Measurements from ENCODE around the gene TRIOBP.

Gene TRIOBP

DNA sequence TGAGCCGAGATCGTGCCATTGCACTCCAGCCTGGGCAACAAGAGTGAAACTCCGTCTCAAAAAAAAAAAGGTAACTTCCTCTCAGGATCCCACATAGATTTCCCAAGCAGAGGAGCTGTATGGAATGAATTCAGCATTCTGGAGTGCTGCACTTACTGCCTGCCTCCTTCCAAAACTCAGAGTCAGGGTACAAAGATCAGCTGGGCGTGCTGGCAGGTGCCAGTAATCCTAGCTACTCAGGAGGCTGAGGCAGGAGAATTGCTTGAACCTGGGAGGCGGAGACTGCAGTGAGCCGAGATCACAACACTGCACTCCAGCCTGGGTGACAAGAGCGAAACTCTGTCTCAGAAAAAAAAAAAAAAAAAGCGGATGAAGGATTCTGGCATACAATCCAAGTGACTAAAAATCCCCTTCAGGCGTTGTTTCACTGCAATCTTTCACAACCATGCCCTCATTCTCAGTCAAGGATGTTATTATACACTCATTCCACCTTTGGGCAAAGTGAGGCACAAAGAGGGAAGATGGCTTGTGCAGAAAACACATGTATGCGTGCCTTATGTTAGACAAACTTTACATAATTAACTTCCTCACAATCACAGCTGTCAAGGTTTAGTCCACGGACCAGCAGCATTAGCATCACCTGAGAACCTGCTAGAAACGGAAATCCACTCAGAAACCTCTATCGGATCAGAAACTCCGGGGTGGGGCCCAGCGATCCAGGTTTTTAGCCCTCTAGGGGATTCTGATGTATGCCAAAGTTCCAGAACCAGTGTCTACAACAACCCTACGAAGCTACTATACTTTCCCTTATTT is 11.8 kb upstream of the TRIOBP start:
- H2AK5ac ChIP-seq (ENCODE audit: low read length): no peak overlapping the region
- no peak overlapping the region for H3K18ac ChIP-seq (ENCODE audit: low read length)
- H2BK15ac ChIP-seq (replicated peaks; ENCODE audit: low read depth): no peak overlapping the region
- no peak overlapping the region for H3K23ac ChIP-seq (ENCODE audit: low read length)
- no CpG with 5 or more reads among the region's 16 CpGs for WGBS (ENCODE audit: extremely low coverage, insufficient coverage, low lambda C conversion rate)
- no peaks in the 10 kb centered on the region for H3K27me3 ChIP-seq (ENCODE audit: insufficient read depth, low read length, poor library complexity)
- H2BK120ac ChIP-seq (ENCODE audit: low read depth, low read length): no peak overlapping the region
- no peak for DNase-seq
- no peak overlapping the region for H2BK5ac ChIP-seq (ENCODE audit: low read length)
- H3K9ac ChIP-seq (ENCODE audit: low read length): no peak overlapping the region
- H3K56ac ChIP-seq (ENCODE audit: low read length): no peak overlapping the region
- no peaks in the 10 kb centered on the region for H3K36me3 ChIP-seq (ENCODE audit: control insufficient read depth, insufficient read depth, low read length)
- H3K4me2 ChIP-seq (ENCODE audit: low read length): no peak overlapping the region
- no peak overlapping the region for H4K5ac ChIP-seq (ENCODE audit: low read length)
- H3K79me2 ChIP-seq (ENCODE audit: control insufficient read depth, insufficient read depth, low read length): peaks cover 3% of the 10 kb centered on the region
- no peak overlapping the region for H3K4me3 ChIP-seq (ENCODE audit: low read length)
- no peak overlapping the region for H4K8ac ChIP-seq (ENCODE audit: low read depth, low read length)
- H3K4me1 ChIP-seq (ENCODE audit: control insufficient read depth, low read depth, low read length): no peaks in the 10 kb centered on the region
- H3K79me1 ChIP-seq (ENCODE audit: low read length): peaks cover 5% of the 10 kb centered on the region
- H3K4ac ChIP-seq (ENCODE audit: low read depth, low read length): no peak overlapping the region
- H3K27ac ChIP-seq (ENCODE audit: low read depth, low read length): no peak overlapping the region

DNA sequence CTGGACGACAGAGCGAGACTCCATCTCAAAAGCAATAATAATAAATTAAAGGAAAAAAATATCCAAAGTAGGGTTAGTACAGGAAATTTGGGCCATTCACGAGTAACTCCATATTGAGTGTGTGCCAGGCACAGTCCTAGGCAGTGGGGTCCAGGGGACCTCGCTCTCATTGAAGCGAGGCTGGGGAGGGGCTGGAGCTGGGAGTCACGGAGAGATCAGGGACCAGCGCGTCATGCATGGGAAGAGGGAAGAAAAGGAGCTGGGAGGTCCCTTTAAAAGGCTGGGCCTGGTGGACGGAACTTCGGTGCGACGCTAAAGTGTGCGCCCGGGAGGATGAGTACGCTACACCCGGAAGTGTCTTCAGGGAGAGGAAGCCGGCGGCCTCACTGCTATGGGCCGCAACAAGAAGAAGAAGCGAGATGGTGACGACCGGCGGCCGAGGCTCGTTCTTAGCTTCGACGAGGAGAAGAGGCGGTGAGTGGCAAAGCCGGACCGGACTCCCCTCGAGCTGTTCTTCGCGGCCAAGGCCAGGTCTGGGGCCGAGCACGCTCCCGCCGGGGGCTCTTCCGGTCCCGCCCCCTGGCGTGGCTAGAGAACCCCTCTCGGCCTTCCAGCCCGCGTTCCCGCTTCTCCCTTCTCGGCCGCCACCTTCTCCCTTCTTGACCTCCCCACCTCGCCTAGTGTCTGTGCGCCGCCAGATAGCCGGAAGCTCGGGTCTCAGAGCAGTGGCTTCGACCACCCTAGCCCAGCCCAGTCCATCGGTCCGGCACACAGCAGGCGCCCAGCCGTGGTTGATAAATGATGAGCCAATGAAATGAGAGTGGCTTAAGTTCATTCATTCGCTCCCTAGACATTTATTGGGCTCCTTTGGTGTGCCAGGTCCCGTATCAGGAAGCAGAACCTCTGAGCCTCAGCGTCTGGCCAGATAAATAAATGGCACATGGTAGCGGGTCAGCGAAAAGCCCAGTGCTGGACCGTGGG is 10.6 kb upstream of the TRIOBP start, which contains the start of gene NOL12:
NOL12 (plus strand) TSS at position 342 of the 981 bp plus-strand sequence; CDS start at position 392, 50 bp downstream.
- Histone ChIP-seq H3K23ac (ENCODE audit: low read length) (no peak within 1 kb of the TSS), H3K9ac (ENCODE audit: low read length) (peak within 1 kb of the TSS; percentile 95), H3K4me1 (ENCODE audit: control insufficient read depth, low read depth, low read length) (no peaks in the 10 kb centered on the region), H3K18ac (ENCODE audit: low read length) (peak within 1 kb of the TSS; percentile 60), H3K4ac (ENCODE audit: low read depth, low read length) (peak within 1 kb of the TSS; percentile 89), H2BK15ac (replicated peaks; ENCODE audit: low read depth) (no peak within 1 kb of the TSS), H3K56ac (ENCODE audit: low read length) (peak within 1 kb of the TSS; percentile 96), H3K4me2 (ENCODE audit: low read length) (peak within 1 kb of the TSS; percentile 99), H2BK120ac (ENCODE audit: low read depth, low read length) (no peak within 1 kb of the TSS), H3K36me3 (ENCODE audit: control insufficient read depth, insufficient read depth, low read length) (no peaks in the 10 kb centered on the region), H4K5ac (ENCODE audit: low read length) (peak within 1 kb of the TSS; percentile 23), H4K8ac (ENCODE audit: low read depth, low read length) (peak within 1 kb of the TSS; percentile 88), H3K79me1 (ENCODE audit: low read length) (peaks cover 5% of the 10 kb centered on the region), H3K79me2 (ENCODE audit: control insufficient read depth, insufficient read depth, low read length) (peaks cover 3% of the 10 kb centered on the region), H2AK5ac (ENCODE audit: low read length) (peak within 1 kb of the TSS; percentile 78), H3K4me3 (ENCODE audit: low read length) (peak within 1 kb of the TSS; percentile 90), H3K27ac (ENCODE audit: low read depth, low read length) (peak within 1 kb of the TSS; percentile 70), H2BK5ac (ENCODE audit: low read length) (peak within 1 kb of the TSS; percentile 87), H3K27me3 (ENCODE audit: insufficient read depth, low read length, poor library complexity) (no peaks in the 10 kb centered on the region)
- WGBS (ENCODE audit: extremely low coverage, insufficient coverage, low lambda C conversion rate): no CpG with 5 or more reads among the region's 62 CpGs
- peak; percentile 95 for DNase-seq

DNA sequence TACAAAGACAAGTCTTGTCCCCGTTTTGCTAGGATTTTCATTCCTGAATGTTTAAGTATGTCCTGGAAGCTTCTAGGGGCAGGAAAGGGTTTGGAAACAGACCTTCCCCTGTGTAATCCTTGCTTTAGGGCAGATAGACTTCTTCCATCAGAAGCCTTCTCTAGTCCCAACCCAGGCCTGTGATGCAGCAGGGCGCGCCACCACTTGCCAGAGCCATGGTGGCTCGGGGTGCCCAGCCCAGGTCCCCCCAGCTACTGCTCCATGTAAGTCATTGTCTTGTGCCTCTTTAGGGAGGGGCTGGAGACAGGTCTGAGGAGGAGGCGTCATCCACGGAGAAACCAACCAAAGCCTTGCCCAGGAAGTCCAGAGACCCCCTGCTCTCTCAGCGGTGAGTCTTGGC is 6.4 kb upstream of the TRIOBP start:
- WGBS (ENCODE audit: extremely low coverage, insufficient coverage, low lambda C conversion rate): no CpG with 5 or more reads among the region's 7 CpGs

DNA sequence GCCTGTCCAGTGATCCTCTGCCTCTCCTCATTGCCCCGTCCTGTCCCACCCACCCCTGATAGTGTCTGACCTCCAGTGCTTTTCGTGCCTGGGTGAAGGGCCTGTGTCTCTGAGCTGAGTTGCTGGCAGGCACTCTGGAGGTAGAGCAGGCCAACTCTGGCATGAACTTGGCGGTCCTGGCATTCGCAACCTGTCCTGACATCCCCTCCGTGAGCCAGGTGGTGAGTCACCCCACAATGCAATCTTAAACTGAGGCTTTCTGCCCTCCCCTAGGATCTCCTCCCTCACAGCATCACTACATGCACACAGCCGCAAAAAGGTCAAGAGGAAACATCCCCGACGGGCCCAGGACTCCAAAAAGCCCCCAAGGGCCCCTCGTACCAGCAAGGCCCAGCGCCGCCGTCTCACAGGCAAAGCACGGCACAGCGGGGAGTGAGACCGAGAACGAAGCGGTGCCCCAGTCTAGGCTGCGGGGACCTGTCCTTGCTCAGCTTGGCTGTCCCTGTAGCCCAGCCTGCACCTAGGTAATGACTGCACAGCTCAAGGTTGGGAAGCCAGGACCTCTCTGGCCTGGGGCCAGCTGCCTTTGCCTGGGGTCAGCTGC is 5.8 kb upstream of the TRIOBP start:
- H3K56ac ChIP-seq (ENCODE audit: low read length): no peak overlapping the region
- H3K4me2 ChIP-seq (ENCODE audit: low read length): no peak overlapping the region
- peaks cover 6% of the 10 kb centered on the region for H3K36me3 ChIP-seq (ENCODE audit: control insufficient read depth, insufficient read depth, low read length)
- no peak overlapping the region for H2BK5ac ChIP-seq (ENCODE audit: low read length)
- H3K27ac ChIP-seq (ENCODE audit: low read depth, low read length): no peak overlapping the region
- no peak overlapping the region for H2BK120ac ChIP-seq (ENCODE audit: low read depth, low read length)
- H3K4me3 ChIP-seq (ENCODE audit: low read length): no peak overlapping the region
- no peak overlapping the region for H2AK5ac ChIP-seq (ENCODE audit: low read length)
- no peak overlapping the region for H3K9ac ChIP-seq (ENCODE audit: low read length)
- H3K23ac ChIP-seq (ENCODE audit: low read length): no peak overlapping the region
- no peaks in the 10 kb centered on the region for H3K4me1 ChIP-seq (ENCODE audit: control insufficient read depth, low read depth, low read length)
- DNase-seq: no peak
- WGBS (ENCODE audit: extremely low coverage, insufficient coverage, low lambda C conversion rate): no CpG with 5 or more reads among the region's 18 CpGs
- H2BK15ac ChIP-seq (replicated peaks; ENCODE audit: low read depth): no peak overlapping the region
- no peak overlapping the region for H3K4ac ChIP-seq (ENCODE audit: low read depth, low read length)
- H3K79me2 ChIP-seq (ENCODE audit: control insufficient read depth, insufficient read depth, low read length): peaks cover 3% of the 10 kb centered on the region
- no peak overlapping the region for H4K8ac ChIP-seq (ENCODE audit: low read depth, low read length)
- no peaks in the 10 kb centered on the region for H3K27me3 ChIP-seq (ENCODE audit: insufficient read depth, low read length, poor library complexity)
- H4K5ac ChIP-seq (ENCODE audit: low read length): no peak overlapping the region
- H3K18ac ChIP-seq (ENCODE audit: low read length): no peak overlapping the region
- H3K79me1 ChIP-seq (ENCODE audit: low read length): peaks cover 5% of the 10 kb centered on the region

More for the DNA sequence above, 6.4 kb upstream of the TRIOBP start:
- Histone ChIP-seq H4K5ac (ENCODE audit: low read length) (no peak overlapping the region), H2BK120ac (ENCODE audit: low read depth, low read length) (no peak overlapping the region), H3K9ac (ENCODE audit: low read length) (no peak overlapping the region), H2BK15ac (replicated peaks; ENCODE audit: low read depth) (no peak overlapping the region), H3K79me2 (ENCODE audit: control insufficient read depth, insufficient read depth, low read length) (peaks cover 3% of the 10 kb centered on the region), H3K18ac (ENCODE audit: low read length) (no peak overlapping the region), H3K56ac (ENCODE audit: low read length) (no peak overlapping the region), H3K23ac (ENCODE audit: low read length) (no peak overlapping the region), H3K4me1 (ENCODE audit: control insufficient read depth, low read depth, low read length) (no peaks in the 10 kb centered on the region), H2BK5ac (ENCODE audit: low read length) (no peak overlapping the region), H3K36me3 (ENCODE audit: control insufficient read depth, insufficient read depth, low read length) (peaks cover 6% of the 10 kb centered on the region), H3K4me2 (ENCODE audit: low read length) (no peak overlapping the region), H4K8ac (ENCODE audit: low read depth, low read length) (no peak overlapping the region), H3K27ac (ENCODE audit: low read depth, low read length) (no peak overlapping the region), H2AK5ac (ENCODE audit: low read length) (no peak overlapping the region), H3K79me1 (ENCODE audit: low read length) (peaks cover 5% of the 10 kb centered on the region), H3K4ac (ENCODE audit: low read depth, low read length) (no peak overlapping the region), H3K4me3 (ENCODE audit: low read length) (no peak overlapping the region), H3K27me3 (ENCODE audit: insufficient read depth, low read length, poor library complexity) (no peaks in the 10 kb centered on the region)
- no peak for DNase-seq

DNA sequence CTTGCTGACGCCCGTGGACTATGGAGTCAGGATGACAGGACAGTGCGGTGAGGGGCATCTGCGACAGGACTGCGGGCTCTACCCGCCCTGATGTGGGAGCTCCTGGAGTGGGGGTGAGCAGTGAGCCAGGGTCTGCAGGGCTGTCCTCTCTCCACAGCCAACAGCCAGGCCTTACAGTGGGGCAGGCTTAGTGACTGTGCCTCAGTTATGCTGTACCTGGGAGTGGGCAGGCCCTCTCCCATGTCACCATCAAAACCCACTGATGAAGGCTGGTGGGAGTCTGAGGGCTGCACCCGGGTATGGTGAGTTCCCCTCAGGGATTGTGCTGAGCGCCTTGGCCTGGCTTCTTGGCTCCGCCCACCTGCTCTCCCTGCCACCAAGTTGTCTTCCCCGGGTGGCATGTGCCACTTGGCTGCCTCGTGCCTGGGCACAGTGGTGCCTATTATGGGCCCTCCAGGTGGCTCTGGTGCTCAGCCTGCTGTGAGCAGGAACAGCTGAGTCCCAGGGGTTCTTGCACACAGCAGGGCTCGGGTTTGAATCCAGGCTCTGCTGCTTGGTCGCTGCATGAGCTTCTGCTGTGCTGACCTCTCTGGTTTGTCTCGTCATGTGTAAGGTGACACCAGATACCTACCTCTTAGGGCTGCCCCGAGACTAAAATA is 4.1 kb upstream of the TRIOBP start:
- H2AK5ac ChIP-seq (ENCODE audit: low read length): no peak overlapping the region
- H3K23ac ChIP-seq (ENCODE audit: low read length): no peak overlapping the region
- H3K79me1 ChIP-seq (ENCODE audit: low read length): peaks cover under 1% of the 10 kb centered on the region
- no peak overlapping the region for H3K4me3 ChIP-seq (ENCODE audit: low read length)
- H3K79me2 ChIP-seq (ENCODE audit: control insufficient read depth, insufficient read depth, low read length): no peaks in the 10 kb centered on the region
- H3K4ac ChIP-seq (ENCODE audit: low read depth, low read length): no peak overlapping the region
- no peaks in the 10 kb centered on the region for H3K4me1 ChIP-seq (ENCODE audit: control insufficient read depth, low read depth, low read length)
- H3K9ac ChIP-seq (ENCODE audit: low read length): no peak overlapping the region
- no peak overlapping the region for H2BK120ac ChIP-seq (ENCODE audit: low read depth, low read length)
- no peak overlapping the region for H3K18ac ChIP-seq (ENCODE audit: low read length)
- H3K27me3 ChIP-seq (ENCODE audit: insufficient read depth, low read length, poor library complexity): no peaks in the 10 kb centered on the region
- no peak overlapping the region for H4K8ac ChIP-seq (ENCODE audit: low read depth, low read length)
- no peak overlapping the region for H2BK15ac ChIP-seq (replicated peaks; ENCODE audit: low read depth)
- H3K4me2 ChIP-seq (ENCODE audit: low read length): no peak overlapping the region
- no peak for DNase-seq
- no peak overlapping the region for H2BK5ac ChIP-seq (ENCODE audit: low read length)
- no peak overlapping the region for H3K56ac ChIP-seq (ENCODE audit: low read length)
- H3K36me3 ChIP-seq (ENCODE audit: control insufficient read depth, insufficient read depth, low read length): peaks cover 6% of the 10 kb centered on the region
- H4K5ac ChIP-seq (ENCODE audit: low read length): no peak overlapping the region
- no CpG with 5 or more reads among the region's 15 CpGs for WGBS (ENCODE audit: extremely low coverage, insufficient coverage, low lambda C conversion rate)
- no peak overlapping the region for H3K27ac ChIP-seq (ENCODE audit: low read depth, low read length)
